Hepatocyte (in vitro differentiated cells): ENCODE data around the gene D2HGDH. TPM values are rescaled to one million over a fixed set of nuclear protein-coding genes. Genes with fewer than 3 reads are reported as not detected.
A peak's percentile ranks its signal among the peaks of the same experiment; 100 is the strongest.

Experiments
- DNase-seq: peaks from one replicate; pipeline ENCODE4 v3.0.0-alpha.2; 2016; ENCODE audit warnings: low spot score
- H2AFZ ChIP-seq: fragments of 200-600 bp; sonication (generic); 2 replicates; pipeline ENCODE4 v1.6.0; 2016; ENCODE audit warnings: antibody characterized with exemption, mild to moderate bottlenecking
- H3K27ac ChIP-seq: fragments of 200-600 bp; sonication (generic); 2 replicates; pipeline ENCODE4 v1.5.1; 2016; ENCODE audit warnings: mild to moderate bottlenecking
- H3K27me3 ChIP-seq: fragments of 200-600 bp; sonication (generic); 2 replicates; pipeline ENCODE4 v1.6.1; 2016
- H3K36me3 ChIP-seq: fragments of 200-600 bp; sonication (generic); replicated peaks from 2 replicates; pipeline ENCODE4 v1.5.1; 2016; ENCODE audit warnings: low read depth; ENCODE audit not compliant: insufficient read depth
- H3K4me1 ChIP-seq: fragments of 200-600 bp; sonication (generic); 2 replicates; pipeline ENCODE4 v1.5.1; 2016; ENCODE audit warnings: mild to moderate bottlenecking, moderate library complexity; ENCODE audit not compliant: insufficient read depth
- H3K4me2 ChIP-seq: fragments of 200-600 bp; sonication (generic); 2 replicates; pipeline ENCODE4 v1.6.0; 2016
- H3K4me3 ChIP-seq: fragments of 200-600 bp; sonication (generic); 2 replicates; pipeline ENCODE4 v1.5.1; 2016; ENCODE audit warnings: mild to moderate bottlenecking
- H3K79me2 ChIP-seq: fragments of 200-600 bp; sonication (generic); 2 replicates; pipeline ENCODE4 v1.6.0; 2017; ENCODE audit warnings: mild to moderate bottlenecking
- H3K9me2 ChIP-seq: fragments of 200-600 bp; sonication (generic); replicated peaks from 2 replicates; pipeline ENCODE4 v1.6.0; 2017; ENCODE audit warnings: mild to moderate bottlenecking; ENCODE audit not compliant: insufficient read depth
- H3K9me3 ChIP-seq: fragments of 200-600 bp; sonication (generic); 2 replicates; pipeline ENCODE4 v1.5.1; 2016; ENCODE audit warnings: low read depth, mild to moderate bottlenecking
- H4K20me1 ChIP-seq: fragments of 200-600 bp; sonication (generic); 2 replicates; pipeline ENCODE4 v1.6.0; 2016; ENCODE audit warnings: mild to moderate bottlenecking; ENCODE audit not compliant: insufficient read depth, poor library complexity, severe bottlenecking
- EZH2 ChIP-seq: fragments of 200-600 bp; sonication (generic); IDR thresholded peaks from 2 replicates; pipeline ENCODE4 v1.6.1; 2016; ENCODE audit warnings: antibody characterized with exemption, mild to moderate bottlenecking, borderline replicate concordance
- EZH2phosphoT487 ChIP-seq: fragments of 200-600 bp; sonication (generic); IDR thresholded peaks from one replicate; pipeline ENCODE4 v1.6.1; 2018; ENCODE audit warnings: antibody characterized with exemption, mild to moderate bottlenecking, low read depth, moderate library complexity; ENCODE audit not compliant: unreplicated experiment, severe bottlenecking
- WGBS: methylation state at CpG from one replicate; pipeline ENCODE4 v1.1.6; 2016; ENCODE audit warnings: low lambda C conversion rate; ENCODE audit errors: missing lambda C conversion rate; 5-methylcytosine and 5-hydroxymethylcytosine counted together
- polyA plus RNA-seq: library from polyadenylated mRNA; unstranded; fragments of >200 nt; fragmentation: Nextera tagmentation; extraction: Ambion mirVana; gene quantifications from 2 replicates; pipeline ENCODE4 v1.2.1, GENCODE V29; 2016
- total RNA-seq: library from RNA; depleted of rRNA; stranded (reverse); fragments of >200 nt; gene quantifications from 2 replicates; pipeline ENCODE4 v1.2.3, GENCODE V29; 2014
- TF ChIP-seq, protein P1 (sequence below): fragments of 200-600 bp; sonication (generic); IDR thresholded peaks from 2 replicates; pipeline ENCODE4 v1.5.1; 2016; ENCODE audit warnings: antibody characterized with exemption, mild to moderate bottlenecking; ENCODE audit not compliant: poor library complexity

D2HGDH gene
- total RNA-seq (12.9 TPM in 2 replicates), polyA plus RNA-seq (41.2 and 54.8 TPM in 2 replicates)

DNA sequence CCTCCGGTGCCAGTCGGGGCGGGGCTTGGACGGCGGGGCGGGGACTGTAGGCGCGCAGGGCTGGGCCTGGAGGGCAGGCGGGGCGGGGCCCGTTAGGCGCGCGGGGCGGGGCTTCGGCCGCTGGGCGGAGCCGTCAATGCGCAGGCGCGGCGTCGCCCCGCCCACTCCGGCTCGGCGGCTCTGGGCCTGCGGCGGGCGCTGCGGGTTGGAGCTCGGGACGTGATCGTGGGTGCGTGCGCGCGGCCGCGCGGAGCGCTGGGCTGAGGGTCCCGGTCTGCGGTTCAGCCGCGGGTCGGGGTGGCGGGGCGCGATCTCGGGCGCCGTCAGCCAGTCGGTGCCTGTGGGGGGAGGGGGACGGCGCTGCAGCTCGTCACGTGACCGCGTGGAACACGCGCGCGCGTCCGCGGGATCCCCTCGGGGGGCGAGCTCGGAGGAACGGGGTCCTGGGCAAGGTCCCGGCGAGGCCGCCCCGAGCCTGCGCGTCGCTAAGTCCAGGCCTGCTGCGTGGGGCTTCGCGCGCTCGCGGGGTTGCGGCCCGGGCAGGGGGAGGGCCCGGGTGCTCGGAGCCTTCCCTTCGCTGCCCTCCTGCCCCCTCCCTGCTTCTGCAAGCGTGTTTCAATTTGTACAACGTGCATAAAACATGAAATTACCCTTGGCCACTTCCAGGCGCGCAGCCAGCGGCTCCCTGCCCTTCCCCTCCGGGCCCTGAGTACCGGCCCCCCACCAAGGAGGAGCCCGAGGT, at the start of gene D2HGDH:
Gene D2HGDH (plus strand): TSS at position 164 of the 742 bp plus-strand sequence. CDS start 595 bp downstream, outside the sequence.
- Histone ChIP-seq H3K9me2 (no peaks in the 10 kb centered on the region), H3K36me3 (no peaks in the 10 kb centered on the region), H4K20me1 (no peaks in the 10 kb centered on the region), H3K9me3 (no peaks in the 10 kb centered on the region), H3K4me1 (no peaks in the 10 kb centered on the region), H3K27me3 (no peaks in the 10 kb centered on the region), H3K4me3 (peak within 1 kb of the TSS; percentile 99), H2AFZ (peak within 1 kb of the TSS; percentile 97), H3K79me2 (peaks cover 35% of the 10 kb centered on the region), H3K27ac (peak within 1 kb of the TSS; percentile 95), H3K4me2 (peak within 1 kb of the TSS; percentile 100)
- under 1% methylated on average over 35 of the region's 98 CpGs for WGBS
- DNase-seq: peak; percentile 97
- TF ChIP-seq EZH2phosphoT487 (no peak), EZH2 (no peak)
- TF ChIP-seq, protein P1, sequence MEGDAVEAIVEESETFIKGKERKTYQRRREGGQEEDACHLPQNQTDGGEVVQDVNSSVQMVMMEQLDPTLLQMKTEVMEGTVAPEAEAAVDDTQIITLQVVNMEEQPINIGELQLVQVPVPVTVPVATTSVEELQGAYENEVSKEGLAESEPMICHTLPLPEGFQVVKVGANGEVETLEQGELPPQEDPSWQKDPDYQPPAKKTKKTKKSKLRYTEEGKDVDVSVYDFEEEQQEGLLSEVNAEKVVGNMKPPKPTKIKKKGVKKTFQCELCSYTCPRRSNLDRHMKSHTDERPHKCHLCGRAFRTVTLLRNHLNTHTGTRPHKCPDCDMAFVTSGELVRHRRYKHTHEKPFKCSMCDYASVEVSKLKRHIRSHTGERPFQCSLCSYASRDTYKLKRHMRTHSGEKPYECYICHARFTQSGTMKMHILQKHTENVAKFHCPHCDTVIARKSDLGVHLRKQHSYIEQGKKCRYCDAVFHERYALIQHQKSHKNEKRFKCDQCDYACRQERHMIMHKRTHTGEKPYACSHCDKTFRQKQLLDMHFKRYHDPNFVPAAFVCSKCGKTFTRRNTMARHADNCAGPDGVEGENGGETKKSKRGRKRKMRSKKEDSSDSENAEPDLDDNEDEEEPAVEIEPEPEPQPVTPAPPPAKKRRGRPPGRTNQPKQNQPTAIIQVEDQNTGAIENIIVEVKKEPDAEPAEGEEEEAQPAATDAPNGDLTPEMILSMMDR: no peak

DNA sequence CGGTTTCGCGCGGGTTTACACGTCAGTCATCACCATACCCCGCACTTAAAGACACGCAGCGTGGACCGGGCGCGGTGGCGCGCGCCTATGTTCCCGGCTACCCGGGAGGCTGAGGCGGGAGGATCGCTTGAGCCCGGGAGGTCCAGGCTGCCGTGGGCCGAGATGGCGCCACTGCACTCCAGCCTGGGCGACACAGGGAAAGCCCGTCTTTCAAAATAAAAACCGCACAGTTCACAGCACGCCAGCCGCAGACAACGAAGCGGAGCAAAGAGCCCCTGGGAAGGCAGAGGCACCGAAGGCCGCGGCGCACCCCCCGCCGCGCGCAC, 48.1 kb upstream of the D2HGDH start:
- 2% methylated on average over 35 of the region's 37 CpGs for WGBS
- H3K27ac ChIP-seq: peak overlapping the region; percentile 65
- no peaks in the 10 kb centered on the region for H3K9me2 ChIP-seq
- peak overlapping the region; percentile 81 for H3K4me3 ChIP-seq
- H3K79me2 ChIP-seq: peaks cover 49% of the 10 kb centered on the region
- peak overlapping the region; percentile 94 for H3K4me2 ChIP-seq
- TF ChIP-seq, protein P1: no peak
- TF ChIP-seq EZH2 (no peak), EZH2phosphoT487 (no peak)
- no peaks in the 10 kb centered on the region for H3K9me3 ChIP-seq
- peak overlapping the region; percentile 76 for H2AFZ ChIP-seq
- no peak for DNase-seq
- H4K20me1 ChIP-seq: no peaks in the 10 kb centered on the region
- H3K4me1 ChIP-seq: peaks cover 7% of the 10 kb centered on the region
- no peaks in the 10 kb centered on the region for H3K36me3 ChIP-seq
- no peaks in the 10 kb centered on the region for H3K27me3 ChIP-seq

DNA sequence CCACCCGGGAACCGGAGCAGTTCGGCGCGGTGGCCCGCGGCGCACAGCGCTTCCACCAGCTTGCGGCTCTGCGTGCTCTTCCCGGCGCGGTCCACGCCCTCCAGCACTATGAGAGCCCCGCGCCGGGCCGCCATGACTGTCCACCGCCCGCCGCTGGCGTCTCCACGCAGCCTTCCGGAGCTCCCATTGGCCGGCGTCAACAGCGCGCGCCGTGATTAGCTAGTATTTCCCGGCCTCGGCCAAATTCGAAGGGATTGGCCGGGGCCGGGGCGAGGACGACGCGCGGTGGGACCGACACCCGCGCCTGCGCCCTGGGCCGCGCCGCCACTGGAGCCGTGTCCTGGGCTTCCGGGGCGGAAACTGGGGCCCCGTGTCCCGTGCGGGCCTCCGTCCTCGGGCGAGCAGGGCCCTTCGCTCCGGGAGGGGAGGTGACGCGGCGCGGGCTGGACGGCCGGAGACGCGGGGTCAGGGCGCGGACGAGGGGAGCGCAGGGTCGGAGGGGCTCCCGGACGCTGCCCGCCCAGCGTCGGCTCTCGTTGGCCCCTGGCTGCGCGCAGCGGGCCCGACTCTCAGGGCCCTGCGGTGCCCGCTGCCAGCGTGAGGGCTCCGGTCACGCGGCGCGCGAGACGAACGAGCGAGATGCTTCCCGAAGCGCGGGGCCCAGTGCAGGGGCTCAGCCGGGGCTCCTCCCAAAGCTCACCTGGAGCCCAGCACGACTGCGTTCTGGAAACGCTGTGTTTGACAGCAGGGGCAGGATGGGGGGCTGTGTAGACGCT, 47.6 kb upstream of the D2HGDH start, which contains the start of gene DTYMK:
Gene DTYMK (minus strand): TSS at position 166 of the 776 bp plus-strand sequence. CDS start 32 bp downstream, at position 134.
- H3K4me2 ChIP-seq: peak within 1 kb of the TSS; percentile 94
- H2AFZ ChIP-seq: peak within 1 kb of the TSS; percentile 81
- H3K27ac ChIP-seq: peak within 1 kb of the TSS; percentile 98
- TF ChIP-seq EZH2 (no peak), EZH2phosphoT487 (no peak)
- TF ChIP-seq, protein P1: no peak
- DNase-seq: peak; percentile 98
- no peaks in the 10 kb centered on the region for H4K20me1 ChIP-seq
- WGBS: under 1% methylated on average over 60 of the region's 102 CpGs
- H3K4me1 ChIP-seq: peaks cover 7% of the 10 kb centered on the region
- H3K9me2 ChIP-seq: no peaks in the 10 kb centered on the region
- H3K36me3 ChIP-seq: no peaks in the 10 kb centered on the region
- no peaks in the 10 kb centered on the region for H3K27me3 ChIP-seq
- H3K9me3 ChIP-seq: no peaks in the 10 kb centered on the region
- H3K79me2 ChIP-seq: peaks cover 49% of the 10 kb centered on the region
- H3K4me3 ChIP-seq: peak within 1 kb of the TSS; percentile 82
